Fibroblast of the conjunctiva (primary cell): ENCODE data around the gene TMEM132D.

ENCODE experiments used
- DNase-seq: peaks from one replicate; pipeline ENCODE4 v3.0.0-alpha.2; 2010; ENCODE audit warnings: low read depth

TMEM132D gene

GRCh38 chr12:129723260-129723659, 180.6 kb downstream of the TMEM132D start:
- DNase-seq: no peak

GRCh38 chr12:129720618-129721017, 183.2 kb downstream of the TMEM132D start:
- DNase-seq: no peak

DNA sequence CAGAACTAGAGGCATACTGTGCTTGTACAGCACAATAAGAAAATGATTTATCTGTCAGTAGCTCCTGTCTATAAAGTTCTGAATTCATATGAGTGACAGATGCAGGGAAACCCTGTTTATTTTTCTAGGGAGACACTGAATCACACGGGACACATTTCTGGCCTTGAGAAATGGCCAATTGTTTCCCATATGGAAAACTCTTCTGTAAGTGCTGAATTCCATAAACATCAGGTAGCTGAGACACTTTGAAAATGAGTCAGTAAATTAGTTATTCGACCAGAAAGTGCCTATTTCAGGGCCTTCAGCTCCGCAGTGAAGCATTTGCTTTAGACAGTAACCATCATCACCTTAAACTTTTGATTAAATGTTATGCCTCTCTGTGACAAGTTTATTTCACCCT, 184.4 kb downstream of the TMEM132D start:
- no peak for DNase-seq

- no peak for DNase-seq
Measured at GRCh38 chr12:129717438-129717837, 186.4 kb downstream of the TMEM132D start.

DNA sequence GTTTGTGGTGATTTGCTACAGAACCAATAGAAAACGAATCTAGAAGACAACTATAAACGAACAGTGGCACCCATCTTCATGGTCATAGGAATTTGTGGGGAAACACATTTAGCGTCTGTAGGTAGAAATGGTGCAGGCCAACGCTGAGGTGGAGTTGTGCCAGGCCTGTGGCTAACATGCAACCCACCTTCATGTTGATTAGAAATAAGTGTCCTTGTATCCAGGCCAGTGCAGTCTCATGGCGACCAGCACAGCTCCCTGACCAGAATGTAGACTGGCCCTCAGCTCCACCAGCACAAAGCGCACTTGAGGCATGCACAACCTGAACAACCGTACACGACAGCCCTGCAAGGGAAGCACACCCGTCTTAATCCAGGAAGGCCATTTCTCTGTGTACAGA, 187.0 kb downstream of the TMEM132D start:
- no peak for DNase-seq

DNA sequence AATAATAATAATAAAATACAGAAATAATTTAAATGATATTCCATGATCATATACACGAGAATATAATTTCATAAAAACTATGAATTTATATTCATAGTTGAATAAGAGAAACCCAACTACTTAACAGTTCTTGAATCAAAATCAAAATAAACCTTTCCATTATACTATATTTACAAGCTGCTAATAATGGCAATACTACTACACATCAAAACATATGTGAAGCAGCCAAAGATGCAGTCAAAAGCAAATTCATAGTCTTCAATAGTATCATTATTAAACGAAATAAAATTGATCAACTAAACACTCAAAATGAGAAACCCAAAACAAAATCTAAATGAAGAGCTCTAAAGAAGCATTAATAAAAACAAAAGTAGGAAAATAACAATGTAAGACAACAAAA, 197.1 kb downstream of the TMEM132D start:
- no peak for DNase-seq

DNA sequence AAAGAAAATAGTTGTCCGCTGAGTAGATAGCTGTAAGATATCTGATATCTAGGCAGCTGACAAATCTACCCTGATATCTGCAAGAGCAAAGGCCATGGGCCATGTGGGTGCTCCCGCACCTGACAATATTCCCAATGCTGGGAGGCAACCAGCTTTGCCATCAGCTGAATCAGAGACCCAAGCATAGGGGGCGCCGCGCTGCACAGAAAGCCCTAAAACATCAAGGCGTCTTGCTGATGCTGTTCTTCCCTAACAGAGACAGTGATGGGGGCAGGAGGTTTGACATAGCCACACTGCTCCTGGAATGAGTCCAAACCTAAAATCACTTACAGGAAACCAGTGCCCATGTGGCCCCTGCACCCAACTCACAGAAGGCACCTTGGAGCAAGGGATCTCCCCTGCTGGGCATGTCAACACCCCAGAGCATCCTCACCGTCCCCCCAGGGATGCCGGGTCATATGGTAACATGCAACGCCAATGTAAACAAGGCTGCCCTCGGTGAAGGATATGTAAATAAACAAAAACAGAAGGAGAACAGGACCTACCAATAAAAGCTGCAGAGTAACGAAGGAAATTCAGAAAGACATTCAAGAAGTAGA, 199.5 kb downstream of the TMEM132D start:
- DNase-seq: no peak

DNA sequence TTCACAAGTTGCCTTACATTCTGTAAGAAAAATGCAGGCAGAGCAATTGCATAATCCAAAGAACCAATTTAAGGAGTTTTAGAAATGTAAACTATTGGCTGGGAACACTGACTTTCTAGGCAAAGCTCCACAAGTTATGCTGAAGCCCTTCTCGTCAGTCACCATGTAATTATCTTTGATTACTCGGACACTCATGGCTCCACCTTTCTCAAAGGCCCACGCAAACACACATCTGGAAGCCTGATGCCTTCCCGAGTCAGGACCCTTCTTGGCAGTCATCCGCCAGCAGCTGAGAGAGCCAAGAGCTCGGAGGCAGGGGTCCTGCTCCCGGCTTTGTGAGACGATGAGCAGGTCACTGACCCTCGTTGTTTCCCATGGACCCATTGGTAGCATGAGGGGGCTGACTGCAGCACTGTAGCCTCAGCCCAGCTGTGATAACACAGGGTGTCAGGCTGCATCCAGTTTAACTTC, 202.2 kb downstream of the TMEM132D start:
- DNase-seq: peak; percentile 47

DNA sequence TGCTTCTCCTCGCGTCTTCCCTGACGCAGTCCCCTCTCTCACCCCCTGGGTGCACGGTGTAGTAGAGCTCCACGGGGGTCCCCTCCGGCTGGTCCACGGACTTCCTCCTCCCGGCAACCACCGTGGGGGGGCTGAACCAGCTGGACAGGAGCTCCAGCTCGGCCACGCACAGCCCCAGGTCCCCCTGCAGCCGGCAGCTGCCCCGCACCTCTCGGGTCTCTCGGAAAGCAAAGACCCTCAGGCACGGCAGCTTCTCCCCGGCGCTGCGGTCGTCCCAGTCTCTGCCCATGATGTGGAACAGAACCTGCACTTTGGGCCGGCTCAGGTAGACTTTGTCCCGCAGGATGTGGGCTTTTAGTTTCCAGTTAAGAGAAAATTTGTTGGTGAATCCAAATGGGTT, 203.8 kb downstream of the TMEM132D start:
- DNase-seq: no peak

DNA sequence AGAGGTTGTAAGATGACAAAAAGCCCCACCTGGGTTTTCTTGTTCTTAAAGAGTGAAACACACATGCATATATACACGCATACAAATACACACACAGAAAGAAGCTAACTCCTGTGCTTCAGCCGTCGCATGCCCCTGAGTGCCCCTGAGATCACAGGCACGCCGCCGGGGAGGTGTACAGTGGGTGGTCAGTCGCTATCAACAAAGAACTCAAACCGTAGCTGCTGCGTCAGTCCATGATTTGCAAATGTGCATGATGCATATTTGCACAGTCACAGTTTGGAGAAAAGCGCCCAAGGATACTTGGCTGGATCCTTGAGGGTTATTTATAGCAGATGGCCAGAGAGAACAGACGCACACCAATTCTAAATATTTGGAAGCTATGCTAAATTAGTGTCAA, 206.9 kb downstream of the TMEM132D start:
- peak; percentile 55 for DNase-seq

- DNase-seq: no peak
Measured at GRCh38 chr12:129696405-129696804, 207.4 kb downstream of the TMEM132D start.

DNA sequence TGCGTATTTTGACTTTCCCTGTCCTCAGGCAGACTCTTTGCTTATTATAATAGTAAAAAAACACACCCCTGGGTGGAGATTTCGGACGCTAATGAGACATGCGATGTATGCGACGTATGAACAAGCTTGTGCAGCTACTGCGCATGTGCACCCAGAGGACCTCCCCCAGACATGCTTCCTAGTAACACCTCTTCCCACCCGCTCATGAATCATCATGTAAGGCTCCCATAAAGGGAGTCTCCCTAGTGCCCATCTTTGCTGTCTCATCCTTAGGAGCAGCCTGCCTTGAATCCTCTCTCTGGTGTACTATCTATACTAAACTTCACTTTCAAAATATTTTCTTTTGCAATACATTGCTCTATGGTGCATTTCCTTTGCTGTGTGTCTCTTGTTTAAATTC, 210.1 kb downstream of the TMEM132D start:
- DNase-seq: no peak

- no peak for DNase-seq
Measured at GRCh38 chr12:129687731-129688130, 216.1 kb downstream of the TMEM132D start.

- DNase-seq: no peak
Measured at GRCh38 chr12:129681830-129682229, 222.0 kb downstream of the TMEM132D start.

GRCh38 chr12:129681151-129681550, 222.7 kb downstream of the TMEM132D start:
- no peak for DNase-seq

DNA sequence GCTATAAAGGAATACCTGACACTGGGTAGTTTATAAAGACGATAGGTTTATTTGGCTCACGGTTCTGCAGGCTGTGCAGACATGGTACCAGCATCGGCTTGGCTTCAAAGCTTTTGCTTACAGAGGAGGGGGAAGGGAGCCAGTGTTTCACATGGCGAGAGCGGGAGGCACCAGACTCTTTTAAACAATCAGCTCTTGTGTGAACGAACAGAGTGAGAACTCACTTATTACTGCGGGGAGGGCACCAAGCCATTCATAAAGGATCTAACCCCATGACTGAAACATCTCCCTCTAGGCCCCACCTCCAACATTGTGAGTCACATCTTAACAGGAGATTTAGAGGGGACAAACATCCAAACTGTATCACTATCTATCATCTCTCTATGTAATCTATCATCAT, 227.4 kb downstream of the TMEM132D start:
- DNase-seq: no peak

GRCh38 chr12:129675947-129676346, 227.9 kb downstream of the TMEM132D start:
- no peak for DNase-seq

- DNase-seq: no peak
Measured at GRCh38 chr12:129675496-129675895, 228.3 kb downstream of the TMEM132D start.

- DNase-seq: no peak
Measured at GRCh38 chr12:129673806-129674205, 230.0 kb downstream of the TMEM132D start.

DNA sequence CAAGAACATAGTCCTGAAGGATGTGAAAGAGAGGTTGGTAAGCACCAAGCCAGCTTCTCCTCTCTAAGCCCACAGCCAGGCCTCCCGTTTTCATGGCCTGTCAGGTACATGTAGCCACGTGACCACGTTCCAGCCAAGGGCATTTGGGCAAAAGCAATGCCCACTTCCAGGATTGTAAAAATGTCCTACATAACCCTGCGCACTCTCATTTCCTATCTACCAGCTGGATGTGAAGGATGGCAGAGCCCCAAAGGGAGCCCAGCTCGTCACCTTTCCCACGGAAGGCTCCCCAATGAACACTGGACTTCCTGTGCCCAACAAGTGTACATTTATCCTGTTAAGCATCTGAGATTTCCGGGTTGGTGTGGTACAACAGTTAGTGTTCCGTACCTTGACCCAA, 231.7 kb downstream of the TMEM132D start:
- DNase-seq: no peak

DNA sequence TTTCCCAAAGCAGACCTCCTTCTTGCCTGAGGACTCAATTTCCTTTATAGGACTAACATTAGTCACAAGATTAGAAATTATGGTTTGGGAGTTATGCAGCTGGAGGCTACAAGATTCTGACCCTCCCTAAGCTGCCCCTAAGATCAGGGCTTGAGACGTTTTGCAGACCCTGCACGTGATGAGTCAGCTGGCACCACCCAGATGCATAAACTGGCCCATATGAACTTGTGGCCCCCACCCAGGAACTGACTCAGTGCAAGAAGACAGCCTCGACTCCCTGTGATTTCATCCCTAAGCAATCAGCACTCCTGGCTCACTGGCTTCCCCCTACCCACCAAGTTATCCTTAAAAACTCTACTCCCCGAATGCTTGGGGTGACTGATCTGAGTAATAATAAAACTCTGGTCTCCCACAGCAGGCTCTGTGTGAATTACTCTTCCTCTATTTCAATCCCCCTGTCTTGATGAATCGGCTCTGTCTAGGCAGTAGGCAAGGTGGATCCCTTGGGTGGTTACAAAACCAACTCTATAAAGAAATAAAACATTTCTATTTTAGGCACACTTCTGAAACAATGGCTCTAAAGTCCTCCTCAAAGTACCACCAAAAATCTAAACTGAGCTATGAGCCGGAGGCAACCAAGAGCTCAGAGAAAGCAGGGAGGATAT, 233.4 kb downstream of the TMEM132D start:
- DNase-seq: peak; percentile 13

- no peak for DNase-seq
Measured at GRCh38 chr12:129665414-129665813, 238.4 kb downstream of the TMEM132D start.

- DNase-seq: no peak
Measured at GRCh38 chr12:129662234-129662633, 241.6 kb downstream of the TMEM132D start.

DNA sequence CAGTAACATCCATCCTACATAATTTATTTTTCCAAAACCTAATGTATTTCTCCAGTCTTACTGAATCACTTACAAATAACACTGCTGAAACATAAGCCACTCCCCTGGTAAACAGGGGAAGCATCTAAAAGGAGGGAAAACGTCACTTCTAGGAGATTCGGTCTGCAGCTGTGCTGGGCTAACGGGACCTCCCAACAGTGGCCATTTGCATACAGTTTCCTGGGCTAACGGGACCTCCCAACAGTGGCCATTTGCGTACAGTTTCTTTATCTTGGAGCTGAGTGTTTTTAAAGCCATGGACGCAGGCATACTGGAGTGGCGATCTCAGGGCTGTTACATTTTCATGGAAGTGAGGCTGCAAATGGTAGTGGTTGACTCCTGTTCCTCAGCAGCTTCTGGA, 242.9 kb downstream of the TMEM132D start:
- no peak for DNase-seq
